Esophagus squamous epithelium (tissue), 4 donors: Measurements from ENCODE around the gene SLC17A5.

ENCODE experiments used
- POLR2A ChIP-seq, 4 donors: fragments of 450-650 bp; IDR thresholded peaks; one replicate each; pipeline ENCODE4 v1.6.1; 2017; ENCODE audit warnings: antibody characterized with exemption in 4 of 4, mild to moderate bottlenecking in 4 of 4, moderate library complexity in 3 of 4
- TF ChIP-seq, protein P1 (sequence below), 6 experiments: fragments of 450-650 bp in 4 of 6; fragments of 200-600 bp in 2 of 6; sonication (generic) in 2 of 6; IDR thresholded peaks; one replicate each; pipeline ENCODE4 v1.5.1; 2016 to 2019; ENCODE audit warnings: antibody characterized with exemption in 6 of 6, mild to moderate bottlenecking in 4 of 6, moderate library complexity in 4 of 6

DNA sequence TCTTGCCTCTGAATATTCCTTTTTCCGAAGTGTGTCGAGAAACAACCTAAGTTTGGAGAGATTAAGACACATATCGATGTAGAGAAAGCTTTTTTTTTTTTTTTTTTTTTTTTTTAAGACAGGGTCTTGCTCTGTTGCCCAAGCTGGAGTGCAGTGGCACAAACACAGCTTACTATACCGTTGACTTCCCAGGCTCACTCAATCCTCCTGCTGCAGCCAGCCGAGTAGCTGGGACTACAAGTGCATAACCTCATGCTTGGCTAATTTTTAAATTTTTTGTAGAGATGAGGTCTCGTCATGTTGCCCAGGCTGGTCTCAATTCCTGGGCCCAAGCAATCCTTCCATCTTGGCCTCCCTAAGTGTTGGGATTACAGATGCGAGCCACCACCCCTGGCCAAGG is 21.4 kb downstream of the SLC17A5 start:
- TF ChIP-seq, protein P1, sequence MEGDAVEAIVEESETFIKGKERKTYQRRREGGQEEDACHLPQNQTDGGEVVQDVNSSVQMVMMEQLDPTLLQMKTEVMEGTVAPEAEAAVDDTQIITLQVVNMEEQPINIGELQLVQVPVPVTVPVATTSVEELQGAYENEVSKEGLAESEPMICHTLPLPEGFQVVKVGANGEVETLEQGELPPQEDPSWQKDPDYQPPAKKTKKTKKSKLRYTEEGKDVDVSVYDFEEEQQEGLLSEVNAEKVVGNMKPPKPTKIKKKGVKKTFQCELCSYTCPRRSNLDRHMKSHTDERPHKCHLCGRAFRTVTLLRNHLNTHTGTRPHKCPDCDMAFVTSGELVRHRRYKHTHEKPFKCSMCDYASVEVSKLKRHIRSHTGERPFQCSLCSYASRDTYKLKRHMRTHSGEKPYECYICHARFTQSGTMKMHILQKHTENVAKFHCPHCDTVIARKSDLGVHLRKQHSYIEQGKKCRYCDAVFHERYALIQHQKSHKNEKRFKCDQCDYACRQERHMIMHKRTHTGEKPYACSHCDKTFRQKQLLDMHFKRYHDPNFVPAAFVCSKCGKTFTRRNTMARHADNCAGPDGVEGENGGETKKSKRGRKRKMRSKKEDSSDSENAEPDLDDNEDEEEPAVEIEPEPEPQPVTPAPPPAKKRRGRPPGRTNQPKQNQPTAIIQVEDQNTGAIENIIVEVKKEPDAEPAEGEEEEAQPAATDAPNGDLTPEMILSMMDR (IDR thresholded peaks at IDR 0.05): no peak
- TF ChIP-seq POLR2A (IDR thresholded peaks at IDR 0.05): no peak
